WI38 (cell line): ENCODE results near the gene ACTL7B.

Experiments
- H3K4me3 ChIP-seq: 2 replicates; pipeline ENCODE4 v1.5.1; 2011; ENCODE audit warnings: low read depth, mild to moderate bottlenecking, control low read depth, low read length
- CTCF ChIP-seq: IDR thresholded peaks from 2 replicates; pipeline ENCODE4 v1.5.1; 2012; ENCODE audit warnings: low read depth, mild to moderate bottlenecking, control low read depth, low read length

ACTL7B gene

GRCh38 chr9:108838017-108838416 lies 17.8 kb downstream of the ACTL7B start:
- TF ChIP-seq CTCF, result no peak

GRCh38 chr9:108837530-108837929 lies 18.3 kb downstream of the ACTL7B start:
- no peak for TF ChIP-seq CTCF
- no peak overlapping the region for H3K4me3 ChIP-seq

More at GRCh38 chr9:108838017-108838416, 17.8 kb downstream of the ACTL7B start:
- no peak overlapping the region for H3K4me3 ChIP-seq

- H3K4me3 ChIP-seq, result no peak overlapping the region
- TF ChIP-seq CTCF, result no peak
These were observed 19.0 kb downstream of the ACTL7B start for GRCh38 chr9:108836781-108837180.

- no peak for TF ChIP-seq CTCF
- H3K4me3 ChIP-seq, result no peak overlapping the region
These were observed 19.5 kb downstream of the ACTL7B start for GRCh38 chr9:108836319-108836718.

GRCh38 chr9:108835831-108836230 lies 20.0 kb downstream of the ACTL7B start:
- no peak overlapping the region for H3K4me3 ChIP-seq
- no peak for TF ChIP-seq CTCF

GRCh38 chr9:108834959-108835665 lies 20.7 kb downstream of the ACTL7B start:
- H3K4me3 ChIP-seq, result no peak overlapping the region
- TF ChIP-seq CTCF, result no peak

- TF ChIP-seq CTCF, result no peak
- no peak overlapping the region for H3K4me3 ChIP-seq
These were observed 23.6 kb downstream of the ACTL7B start for GRCh38 chr9:108832179-108832500.
